AG09309 (cell line): ENCODE results near the gene WDR27.
"Not testable (repeated sequence)": the region's sequence is repeated elsewhere in the genome, so short reads cannot be mapped to it uniquely, and the experiment has no call there.

Experiments
- DNase-seq: peaks from one replicate; pipeline ENCODE4 v3.0.0-alpha.2; 2010; ENCODE audit warnings: low read depth
- H3K4me3 ChIP-seq: 2 replicates; pipeline ENCODE4 v1.5.1; 2011; ENCODE audit warnings: mild to moderate bottlenecking, low read depth, low read length, moderate library complexity; ENCODE audit not compliant: control insufficient read depth
- TF ChIP-seq, protein P1 (sequence below): IDR thresholded peaks from 2 replicates; pipeline ENCODE4 v1.5.1; 2011; ENCODE audit warnings: mild to moderate bottlenecking, low read depth, low read length, inconsistent platforms; ENCODE audit not compliant: insufficient read depth, control insufficient read depth; ENCODE audit errors: missing control alignments

WDR27 gene

DNA sequence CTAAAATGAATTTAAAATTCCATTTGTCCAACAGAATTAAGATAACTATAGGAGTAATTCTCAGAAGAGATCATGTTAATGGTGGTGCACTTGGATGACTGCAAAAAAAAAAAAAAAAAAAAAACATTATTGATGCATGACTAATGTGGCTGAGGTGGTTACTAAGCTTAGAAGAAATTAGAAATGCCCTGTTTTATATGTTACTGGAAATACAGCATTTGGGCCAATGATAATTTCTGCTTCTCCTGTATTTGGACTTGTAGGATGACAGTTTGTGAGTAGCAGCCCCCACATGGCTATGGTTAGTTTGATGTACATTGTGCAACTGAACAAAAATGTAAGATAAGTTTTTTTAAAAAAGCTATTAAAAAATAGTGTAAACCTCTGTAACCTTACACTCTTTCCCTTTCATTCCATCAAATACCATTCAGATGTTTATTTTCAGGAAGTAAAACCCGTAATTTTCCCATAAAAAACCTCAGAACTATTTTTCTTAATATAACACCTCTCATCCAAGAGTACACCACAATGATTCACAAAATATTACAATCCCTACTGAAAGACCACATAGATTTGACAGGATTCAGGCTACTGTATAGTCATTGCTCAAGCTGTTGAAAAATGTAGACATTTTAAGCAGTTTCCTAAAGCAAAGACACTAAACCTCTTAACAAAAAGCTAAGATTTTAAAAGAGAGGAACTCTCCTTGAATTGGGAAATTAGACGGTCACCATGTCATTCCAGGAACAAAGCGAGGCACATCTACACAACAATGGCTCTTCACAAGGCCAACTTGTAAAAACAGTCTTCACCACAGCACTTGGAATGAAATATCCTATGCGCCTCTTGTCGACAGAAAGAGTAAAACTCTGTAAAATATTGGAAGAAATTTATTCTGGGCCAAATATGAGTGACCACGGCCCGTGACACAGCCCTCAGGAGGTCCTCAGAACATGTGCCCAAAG, 83.0 kb downstream of the WDR27 start:
- TF ChIP-seq, protein P1, sequence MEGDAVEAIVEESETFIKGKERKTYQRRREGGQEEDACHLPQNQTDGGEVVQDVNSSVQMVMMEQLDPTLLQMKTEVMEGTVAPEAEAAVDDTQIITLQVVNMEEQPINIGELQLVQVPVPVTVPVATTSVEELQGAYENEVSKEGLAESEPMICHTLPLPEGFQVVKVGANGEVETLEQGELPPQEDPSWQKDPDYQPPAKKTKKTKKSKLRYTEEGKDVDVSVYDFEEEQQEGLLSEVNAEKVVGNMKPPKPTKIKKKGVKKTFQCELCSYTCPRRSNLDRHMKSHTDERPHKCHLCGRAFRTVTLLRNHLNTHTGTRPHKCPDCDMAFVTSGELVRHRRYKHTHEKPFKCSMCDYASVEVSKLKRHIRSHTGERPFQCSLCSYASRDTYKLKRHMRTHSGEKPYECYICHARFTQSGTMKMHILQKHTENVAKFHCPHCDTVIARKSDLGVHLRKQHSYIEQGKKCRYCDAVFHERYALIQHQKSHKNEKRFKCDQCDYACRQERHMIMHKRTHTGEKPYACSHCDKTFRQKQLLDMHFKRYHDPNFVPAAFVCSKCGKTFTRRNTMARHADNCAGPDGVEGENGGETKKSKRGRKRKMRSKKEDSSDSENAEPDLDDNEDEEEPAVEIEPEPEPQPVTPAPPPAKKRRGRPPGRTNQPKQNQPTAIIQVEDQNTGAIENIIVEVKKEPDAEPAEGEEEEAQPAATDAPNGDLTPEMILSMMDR: no peak
- DNase-seq: peak; percentile 99
- H3K4me3 ChIP-seq: no peak overlapping the region

GRCh38 chr6:169617562-169617961, 84.3 kb downstream of the WDR27 start:
- TF ChIP-seq, protein P1: no peak
- no peak for DNase-seq
- no peak overlapping the region for H3K4me3 ChIP-seq

GRCh38 chr6:169608609-169609008, 93.2 kb downstream of the WDR27 start:
- not testable (repeated sequence) for H3K4me3 ChIP-seq, DNase-seq

GRCh38 chr6:169604076-169604475, 97.8 kb downstream of the WDR27 start:
- no peak overlapping the region for H3K4me3 ChIP-seq
- no peak for DNase-seq
- TF ChIP-seq, protein P1: no peak

DNA sequence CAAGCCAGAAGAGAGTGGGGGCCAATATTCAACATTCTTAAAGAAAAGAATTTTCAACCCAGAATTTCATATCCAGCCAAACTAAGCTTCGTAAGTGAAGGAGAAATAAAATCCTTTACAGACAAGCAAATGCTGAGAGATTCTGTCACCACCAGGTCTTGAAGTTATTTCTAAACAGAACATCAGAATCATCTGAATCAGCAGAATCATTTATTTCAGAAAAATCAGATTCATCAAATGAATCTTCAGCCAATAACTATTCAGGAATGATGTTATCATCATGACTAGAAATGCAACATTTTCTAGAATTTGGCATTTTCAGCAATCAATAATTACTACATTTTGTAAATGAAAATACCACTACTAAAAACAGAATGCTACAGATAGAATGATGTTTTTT, 100.7 kb downstream of the WDR27 start:
- not testable (repeated sequence) for DNase-seq, H3K4me3 ChIP-seq

DNA sequence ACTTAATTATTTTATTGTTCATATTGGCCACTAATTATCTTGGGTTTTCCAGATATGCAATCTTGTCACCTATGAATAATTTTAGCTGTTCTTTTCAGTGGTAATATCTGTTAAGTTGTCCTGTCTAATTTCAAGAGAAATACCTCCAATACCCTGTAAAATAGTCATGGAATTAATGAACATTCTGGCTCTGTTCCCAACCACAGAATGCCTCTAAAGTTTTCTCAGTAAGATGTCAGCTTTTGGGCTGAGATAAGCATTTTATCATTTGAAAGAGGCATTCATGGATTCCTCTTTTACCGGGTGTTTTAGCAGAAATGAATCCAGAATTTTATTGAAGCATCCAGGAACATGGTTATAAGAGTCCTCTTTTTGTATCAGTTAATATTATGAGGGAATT, 109.3 kb downstream of the WDR27 start:
- no peak for DNase-seq
- TF ChIP-seq, protein P1: no peak
- H3K4me3 ChIP-seq: no peak overlapping the region

DNA sequence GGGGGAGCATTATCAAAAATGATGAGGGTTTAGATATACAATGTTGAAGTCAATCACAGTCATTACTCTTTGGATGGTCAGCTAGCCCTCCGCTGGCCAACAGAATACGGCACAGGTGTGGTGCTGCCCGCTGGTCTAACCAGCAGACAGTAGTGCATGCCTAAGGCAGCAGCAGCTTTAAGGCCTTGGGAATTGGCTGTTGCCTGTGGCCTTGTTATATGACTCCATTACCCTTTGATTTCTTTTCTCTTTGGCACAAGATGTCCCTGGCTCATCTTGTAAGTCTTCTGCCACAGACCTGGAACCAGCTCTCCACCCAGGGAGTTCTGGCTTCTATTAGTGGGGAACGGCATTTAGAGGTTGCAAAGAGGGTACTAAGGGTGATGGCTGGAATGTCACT, 110.2 kb downstream of the WDR27 start:
- TF ChIP-seq, protein P1: no peak
- no peak overlapping the region for H3K4me3 ChIP-seq
- no peak for DNase-seq

GRCh38 chr6:169590376-169590939, 111.4 kb downstream of the WDR27 start:
- no peak for DNase-seq
- no peak overlapping the region for H3K4me3 ChIP-seq
- TF ChIP-seq, protein P1: no peak
